NCI-H1436 treated with DMSO at 0.1 percent for 48 hours (cell line): ENCODE data around the gene ERC2.
"Not testable (repeated sequence)": the region's sequence is repeated elsewhere in the genome, so short reads cannot be mapped to it uniquely, and the experiment has no call there.

Source experiments
- DNase-seq: peaks from one replicate; lab custom pipeline; 2025; lab: John Stamatoyannopoulos, UW

ERC2 gene

DNA sequence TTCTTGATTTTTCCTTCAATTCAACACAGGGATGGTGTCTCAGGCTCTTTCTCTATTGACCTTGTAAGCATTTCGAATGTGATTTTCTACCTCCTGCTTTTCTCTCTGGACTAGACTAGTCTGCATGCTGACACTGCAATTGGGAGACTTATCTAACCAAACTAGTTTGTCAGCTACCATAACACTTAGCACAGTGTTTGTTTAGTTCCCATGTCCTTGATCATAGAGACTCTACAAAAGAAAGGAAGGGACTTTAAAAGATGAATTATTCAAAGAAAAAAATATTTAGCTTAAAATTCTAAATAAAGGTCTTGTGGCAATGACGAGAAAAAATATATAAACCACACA is 407.0 kb downstream of the ERC2 start:
- no peak for DNase-seq

GRCh38 chr3:56060521-56061278 is 407.6 kb downstream of the ERC2 start:
- no peak for DNase-seq

GRCh38 chr3:56059731-56060130 is 408.5 kb downstream of the ERC2 start:
- no peak for DNase-seq

- no peak for DNase-seq
These were observed 412.3 kb downstream of the ERC2 start for GRCh38 chr3:56055951-56056350.

DNA sequence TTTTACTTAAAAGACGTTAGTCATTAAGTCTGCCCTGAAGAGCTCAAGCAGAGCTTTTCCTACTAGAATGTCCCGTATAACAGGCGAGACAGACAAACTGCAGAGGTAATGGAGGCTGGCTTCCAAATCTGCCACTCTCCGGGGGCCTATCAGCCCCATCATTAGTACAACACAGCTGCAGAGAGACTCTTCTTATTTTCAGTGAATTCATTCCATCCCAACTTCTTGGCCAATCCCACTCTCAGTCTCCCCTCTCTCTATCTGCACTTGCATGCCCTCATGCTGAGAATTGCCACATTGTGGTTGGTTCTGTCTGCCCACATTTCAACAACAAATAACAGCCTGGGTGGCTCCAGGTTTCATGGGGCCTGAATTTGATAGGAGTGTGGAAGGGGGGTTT is 412.7 kb downstream of the ERC2 start:
- no peak for DNase-seq

DNA sequence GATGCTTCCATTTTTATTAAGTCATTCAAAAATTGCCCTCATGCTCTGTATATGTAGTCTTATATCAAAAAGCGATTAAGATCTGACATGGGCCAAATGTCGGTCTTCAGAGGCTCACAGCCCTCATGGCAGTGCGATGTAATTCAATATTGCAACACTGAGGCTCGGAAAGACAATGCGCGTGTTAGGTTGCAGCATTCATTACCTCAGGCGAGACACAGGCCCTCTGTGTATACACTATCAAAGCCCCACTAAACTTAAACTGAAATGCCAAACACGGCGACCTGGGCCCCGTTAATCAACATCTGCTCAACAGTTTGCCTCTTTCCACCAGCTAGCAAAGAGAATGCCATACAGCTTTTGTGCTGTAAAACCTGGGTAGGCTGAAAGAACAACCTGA is 413.4 kb downstream of the ERC2 start:
- no peak for DNase-seq

DNA sequence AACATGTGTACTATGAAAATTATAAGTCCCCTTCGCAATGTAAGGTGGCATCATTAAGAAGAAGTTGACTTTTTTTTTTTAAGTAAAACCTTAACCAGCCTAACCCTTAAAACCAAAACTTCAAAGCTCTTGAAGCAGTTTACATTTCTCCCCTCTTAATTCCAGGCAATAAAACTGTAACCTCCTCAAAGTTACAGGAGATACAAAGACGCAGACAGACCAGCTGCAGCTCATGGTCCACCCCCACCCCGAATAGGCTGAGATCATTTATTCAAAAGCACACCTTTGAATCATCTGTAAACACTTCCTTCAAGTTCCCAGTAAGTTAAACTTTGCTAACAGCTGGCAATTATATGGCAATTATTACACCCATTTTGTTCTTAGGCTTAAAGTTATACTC is 414.5 kb downstream of the ERC2 start:
- no peak for DNase-seq

- DNase-seq = no peak
These were observed 416.1 kb downstream of the ERC2 start for GRCh38 chr3:56052188-56052587.

DNA sequence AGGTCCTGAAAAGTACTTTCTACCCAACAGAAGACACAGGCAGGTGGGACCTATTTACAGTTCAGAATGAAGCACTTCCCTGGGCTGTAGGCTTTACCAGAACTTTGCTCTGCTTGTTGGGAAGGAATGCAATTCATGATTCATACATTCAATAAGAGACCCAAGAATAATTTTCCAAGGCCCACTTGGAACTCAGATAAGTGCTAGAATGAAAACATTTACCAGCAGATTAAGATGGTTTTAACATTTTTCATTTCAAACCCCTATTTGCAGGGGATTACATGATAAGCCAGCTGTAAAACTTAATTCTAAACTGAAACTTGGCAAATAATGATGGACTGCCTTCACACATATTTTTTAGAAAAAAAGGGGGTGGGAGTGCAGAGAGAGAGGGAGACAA is 417.2 kb downstream of the ERC2 start:
- no peak for DNase-seq

- DNase-seq = no peak
These were observed 419.3 kb downstream of the ERC2 start for GRCh38 chr3:56048946-56049345.

GRCh38 chr3:56048331-56048730 is 419.9 kb downstream of the ERC2 start:
- DNase-seq = no peak

DNA sequence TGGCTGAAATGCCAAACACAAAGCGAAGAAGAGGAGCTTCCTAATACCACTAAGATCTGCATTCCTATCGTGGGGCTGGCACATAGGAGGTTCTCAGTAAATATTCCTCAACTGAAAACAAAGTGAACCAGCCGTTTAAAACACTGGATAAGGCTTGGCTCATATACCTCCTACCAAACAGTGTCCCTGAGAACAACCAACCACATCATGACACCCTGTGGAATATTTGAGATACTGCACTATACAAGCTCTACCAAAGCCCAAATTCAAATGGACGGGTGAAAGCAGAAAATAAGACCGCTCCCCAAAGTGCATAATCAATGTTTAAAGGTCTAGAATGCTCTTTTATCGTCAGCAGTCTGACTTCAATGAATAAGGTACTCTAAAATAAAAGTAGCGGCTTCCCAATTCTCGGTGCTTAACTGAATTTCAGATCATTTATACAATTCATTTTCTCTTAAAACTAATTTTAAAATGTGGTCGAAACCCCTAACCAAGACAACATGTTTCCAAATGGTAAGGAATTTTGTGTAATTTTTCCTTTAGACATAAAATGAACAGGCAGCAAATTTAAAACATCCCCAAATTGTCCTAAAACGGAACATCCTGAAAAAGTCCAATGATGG is 425.8 kb downstream of the ERC2 start:
- DNase-seq = no peak

- no peak for DNase-seq
These were observed 442.9 kb downstream of the ERC2 start for GRCh38 chr3:56025326-56025725.

- DNase-seq = no peak
These were observed 444.7 kb downstream of the ERC2 start for GRCh38 chr3:56023546-56023945.

DNA sequence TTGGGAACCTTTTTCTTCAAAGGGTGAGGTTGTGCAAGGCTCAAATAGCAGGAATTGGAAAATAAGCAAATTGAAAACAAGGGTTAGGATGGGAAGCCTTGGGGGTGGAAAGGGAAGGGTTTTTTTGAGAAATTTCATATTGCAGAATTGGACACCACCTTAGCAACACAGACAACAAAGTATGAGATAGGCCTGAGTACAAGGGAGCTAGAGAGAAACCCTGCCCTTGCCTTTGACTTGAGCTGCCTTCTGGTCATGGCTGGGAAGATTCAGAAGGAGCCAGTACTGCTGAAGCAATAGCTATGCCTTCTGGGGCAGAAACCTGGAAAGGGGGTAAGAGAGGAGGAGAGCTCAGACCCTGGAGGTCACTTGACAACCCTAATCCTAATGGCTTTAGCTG is 445.6 kb downstream of the ERC2 start:
- DNase-seq = no peak

GRCh38 chr3:56019490-56020146 is 448.6 kb downstream of the ERC2 start:
- DNase-seq = no peak

DNA sequence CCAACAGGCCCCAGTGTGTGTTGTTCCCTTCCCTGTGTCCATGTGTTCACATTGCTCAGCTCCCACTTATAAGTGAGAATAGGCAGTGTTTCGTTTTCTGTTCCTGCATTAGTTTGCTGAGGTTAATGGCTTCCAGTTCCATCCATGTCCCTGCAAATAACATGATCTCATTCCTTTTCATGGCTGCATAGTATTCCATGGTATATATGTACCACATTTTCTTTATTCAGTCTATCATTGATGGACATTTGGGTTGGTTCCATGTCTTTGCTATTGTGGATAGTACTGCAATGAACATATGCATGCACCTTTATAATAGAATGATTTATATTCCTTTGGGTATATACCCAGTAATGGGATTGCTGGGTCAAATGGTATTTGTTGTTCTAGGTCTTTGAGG is 452.9 kb downstream of the ERC2 start:
- DNase-seq = not testable (repeated sequence)

DNA sequence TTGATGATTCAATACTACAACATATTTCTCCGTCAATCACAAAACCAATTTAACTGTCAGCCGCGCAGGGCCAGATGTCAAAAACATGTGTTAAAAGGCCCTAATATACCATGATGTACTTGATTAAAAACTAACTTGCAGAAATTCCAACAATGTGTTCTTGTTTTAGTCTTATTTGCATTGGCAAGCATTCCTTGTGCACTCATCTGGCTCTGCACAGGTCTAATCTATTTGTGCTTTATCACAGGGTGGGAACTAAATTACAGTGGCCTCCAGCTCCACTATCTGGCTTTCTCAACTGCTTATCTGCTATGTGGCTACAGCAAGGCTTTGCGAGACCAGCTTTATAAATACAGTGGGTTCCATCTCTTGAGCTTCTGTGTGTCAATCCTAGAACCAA is 455.5 kb downstream of the ERC2 start:
- no peak for DNase-seq

- DNase-seq = no peak
These were observed 463.0 kb downstream of the ERC2 start for GRCh38 chr3:56005196-56005805.

GRCh38 chr3:56003129-56003528 is 465.1 kb downstream of the ERC2 start:
- DNase-seq = no peak

GRCh38 chr3:56001991-56002390 is 466.3 kb downstream of the ERC2 start:
- no peak for DNase-seq

DNA sequence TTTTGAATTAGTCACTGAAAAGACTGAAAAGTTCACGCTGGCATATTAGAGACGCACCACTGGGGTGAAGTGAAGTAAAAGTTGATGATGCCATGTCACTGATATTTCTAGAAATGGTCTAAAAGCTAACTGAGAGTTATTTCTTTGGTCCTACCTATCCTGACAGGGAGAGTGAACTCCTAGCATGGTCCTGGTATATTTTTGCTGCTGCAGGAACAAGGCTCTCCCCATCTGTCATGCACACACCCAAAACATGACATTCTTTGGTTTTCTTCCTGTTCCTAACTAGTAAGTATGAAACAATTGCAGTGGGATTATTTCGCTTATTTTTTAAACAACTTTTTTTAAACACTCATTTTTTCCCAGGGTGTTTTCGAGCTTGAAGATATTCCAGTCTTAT is 466.7 kb downstream of the ERC2 start:
- no peak for DNase-seq

DNA sequence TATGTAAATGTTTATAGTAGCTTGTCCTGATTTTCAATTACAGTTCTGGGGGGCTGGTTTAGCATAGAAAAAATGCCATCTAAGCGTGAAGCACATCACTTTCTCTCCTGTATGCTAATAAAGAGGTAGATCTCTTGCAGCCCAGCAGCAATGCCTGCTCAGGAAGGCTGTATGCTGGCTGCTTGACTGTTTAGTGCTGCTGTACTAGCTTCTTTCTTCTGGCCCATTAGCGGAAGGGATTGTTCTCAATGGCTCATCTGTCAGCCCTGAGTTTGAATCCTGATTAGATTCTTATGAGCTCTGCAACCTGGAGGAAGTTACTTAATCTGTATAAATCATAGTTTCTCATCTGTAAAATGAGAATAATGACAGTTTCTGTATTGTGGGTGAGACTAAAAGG is 478.9 kb downstream of the ERC2 start:
- DNase-seq = no peak
